Measurements from ENCODE around the gene GRM7.
"Not testable (repeated sequence)": the region's sequence is repeated elsewhere in the genome, so short reads cannot be mapped to it uniquely, and the experiment has no call there.

The GRM7 gene

DNA sequence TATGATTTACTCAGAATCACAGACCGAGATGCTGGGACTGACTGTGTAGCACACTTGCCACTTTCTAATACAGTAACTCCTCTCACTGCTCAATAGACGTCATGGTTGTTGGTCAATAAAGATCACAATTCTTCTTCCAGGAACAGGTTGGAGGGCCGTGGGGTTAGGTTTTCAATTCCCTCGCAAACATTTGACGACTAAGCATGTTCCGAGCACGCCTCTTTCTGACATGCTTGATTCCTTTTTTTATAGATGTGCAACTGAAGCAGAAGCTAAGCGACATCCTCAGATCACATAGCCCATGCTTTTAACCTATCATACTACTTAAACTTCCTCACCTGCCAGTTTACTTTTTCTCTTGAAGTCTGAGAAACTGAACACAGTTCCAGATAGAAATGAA lies 61.0 kb downstream of the GRM7 start:
- no peak overlapping the region for H3K4me3 Mint-ChIP-seq
- no peaks in the 10 kb centered on the region for H3K27me3 Mint-ChIP-seq
- H3K27ac Mint-ChIP-seq = no peak overlapping the region
- no peaks in the 10 kb centered on the region for H3K4me1 Mint-ChIP-seq
- ATAC-seq (no peak), DNase-seq (no peak)
- H3K9me3 Mint-ChIP-seq = peaks cover 0 to 5% of the 10 kb centered on the region in 2 donors

DNA sequence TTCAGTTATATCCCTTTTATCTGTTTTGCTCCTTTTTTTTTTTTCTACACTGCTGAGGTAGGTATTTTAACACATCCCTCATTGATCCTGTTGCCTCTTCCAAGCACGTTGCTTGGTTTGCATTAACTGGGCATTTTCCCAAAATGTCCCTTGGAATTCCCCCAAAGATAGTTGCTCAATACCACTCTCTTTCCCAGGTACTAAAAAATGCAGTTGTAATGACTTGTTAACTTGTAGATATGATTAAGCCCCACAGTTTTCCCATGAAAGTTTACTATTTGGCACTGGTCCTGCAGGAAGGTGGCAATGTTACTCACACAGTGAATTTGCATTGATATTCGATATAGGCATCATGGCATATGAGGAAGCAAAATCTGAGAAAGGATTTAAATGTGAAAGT lies 67.1 kb downstream of the GRM7 start:
- Mint-ChIP-seq H3K27ac (no peak overlapping the region), H3K4me1 (no peaks in the 10 kb centered on the region), H3K4me3 (no peak overlapping the region), H3K9me3 (peaks cover 5 to 6% of the 10 kb centered on the region in 2 donors), H3K27me3 (no peaks in the 10 kb centered on the region)
- DNase-seq (no peak), ATAC-seq (no peak)

DNA sequence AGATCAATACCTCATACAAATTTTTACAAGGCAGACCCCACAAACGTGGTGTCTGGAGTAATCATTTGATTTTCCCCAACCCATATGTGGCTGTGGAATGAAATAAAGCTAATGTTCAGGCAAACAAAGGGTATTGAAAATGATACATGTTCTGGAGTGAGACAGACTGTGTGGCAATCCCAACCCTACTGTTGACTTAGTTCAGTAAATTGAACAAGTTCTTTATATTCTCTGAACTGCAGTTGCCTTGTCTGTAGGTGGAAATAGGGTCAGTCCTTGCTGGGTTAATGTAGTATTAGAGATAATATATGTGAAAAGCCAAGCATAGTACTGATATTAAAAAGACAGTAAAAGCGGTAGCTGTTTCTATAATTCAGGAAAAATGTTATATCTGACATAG lies 69.0 kb downstream of the GRM7 start:
- H3K4me1 Mint-ChIP-seq = no peaks in the 10 kb centered on the region
- ATAC-seq = no peak
- no peak for DNase-seq
- peaks cover 6 to 10% of the 10 kb centered on the region in 2 donors for H3K9me3 Mint-ChIP-seq
- no peak overlapping the region for H3K27ac Mint-ChIP-seq
- no peaks in the 10 kb centered on the region for H3K27me3 Mint-ChIP-seq
- H3K4me3 Mint-ChIP-seq = no peak overlapping the region

DNA sequence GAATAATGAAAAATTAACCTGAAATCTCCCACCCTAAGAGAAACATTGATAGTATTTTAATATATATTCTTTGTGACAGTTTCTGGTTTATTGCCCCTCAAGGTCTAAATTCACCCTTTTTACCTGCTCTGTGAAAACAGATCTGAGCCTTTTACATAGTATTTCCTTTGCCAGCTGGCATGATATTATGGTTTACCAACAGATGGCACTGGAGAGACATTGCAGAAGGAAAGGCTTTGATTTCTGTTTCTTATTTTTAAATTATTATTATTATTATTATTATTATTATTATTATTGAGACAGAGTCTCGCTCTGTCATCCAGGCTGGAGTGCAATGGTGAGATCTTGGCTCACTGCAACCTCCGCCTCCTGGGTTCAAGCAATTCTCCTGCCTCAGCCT lies 74.5 kb downstream of the GRM7 start:
- not testable (repeated sequence) for H3K4me3 Mint-ChIP-seq, DNase-seq, H3K27me3 Mint-ChIP-seq, H3K9me3 Mint-ChIP-seq, ATAC-seq, H3K27ac Mint-ChIP-seq, H3K4me1 Mint-ChIP-seq

DNA sequence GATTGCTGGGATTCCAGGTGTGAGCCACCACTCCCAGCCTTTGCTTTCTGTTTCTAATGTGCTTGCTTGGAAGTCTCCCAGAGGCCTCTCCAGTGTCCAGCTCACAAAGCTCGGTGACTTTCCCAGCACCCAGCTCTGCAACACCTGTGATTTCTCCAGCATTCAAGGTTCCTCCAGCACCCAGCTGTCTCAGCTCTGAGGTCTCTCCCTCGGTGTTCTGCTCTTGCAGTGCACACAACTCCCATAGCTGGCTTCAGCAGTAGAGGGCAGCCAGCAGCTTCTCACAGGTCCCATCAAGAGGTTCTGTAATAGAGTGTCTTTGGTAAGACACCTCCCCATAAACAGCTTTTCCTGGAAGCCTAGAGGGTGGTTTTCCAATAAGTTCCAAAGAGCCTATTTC lies 75.1 kb downstream of the GRM7 start:
- DNase-seq (no peak), ATAC-seq (no peak)
- Mint-ChIP-seq H3K27me3 (no peaks in the 10 kb centered on the region), H3K4me1 (no peaks in the 10 kb centered on the region), H3K9me3 (peaks cover 0 to 10% of the 10 kb centered on the region in 2 donors), H3K27ac (no peak overlapping the region), H3K4me3 (no peak overlapping the region)

DNA sequence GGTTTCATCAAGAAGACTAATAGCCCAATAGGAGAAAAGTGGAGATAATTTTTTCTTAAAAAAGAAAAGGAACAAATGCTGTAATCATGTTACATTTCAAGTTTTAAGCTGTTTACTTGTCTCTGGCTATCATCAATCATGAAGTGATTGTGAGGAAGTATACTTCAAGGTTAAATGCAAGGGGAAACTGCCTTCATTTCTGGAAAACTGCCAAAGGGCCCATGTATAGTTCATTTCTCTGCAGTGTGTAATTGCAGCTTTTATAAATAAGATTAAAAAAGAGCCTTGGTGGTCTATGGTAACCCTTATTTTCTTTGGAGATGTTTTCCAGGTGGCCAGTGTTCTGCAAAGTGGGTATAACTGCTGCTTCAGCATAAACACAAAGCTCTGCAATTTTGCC lies 101.9 kb downstream of the GRM7 start:
- no peaks in the 10 kb centered on the region for H3K9me3 Mint-ChIP-seq
- DNase-seq (no peak), ATAC-seq (no peak)
- no peak overlapping the region for H3K27ac Mint-ChIP-seq
- no peaks in the 10 kb centered on the region for H3K4me1 Mint-ChIP-seq
- H3K4me3 Mint-ChIP-seq = no peak overlapping the region
- H3K27me3 Mint-ChIP-seq = no peaks in the 10 kb centered on the region

DNA sequence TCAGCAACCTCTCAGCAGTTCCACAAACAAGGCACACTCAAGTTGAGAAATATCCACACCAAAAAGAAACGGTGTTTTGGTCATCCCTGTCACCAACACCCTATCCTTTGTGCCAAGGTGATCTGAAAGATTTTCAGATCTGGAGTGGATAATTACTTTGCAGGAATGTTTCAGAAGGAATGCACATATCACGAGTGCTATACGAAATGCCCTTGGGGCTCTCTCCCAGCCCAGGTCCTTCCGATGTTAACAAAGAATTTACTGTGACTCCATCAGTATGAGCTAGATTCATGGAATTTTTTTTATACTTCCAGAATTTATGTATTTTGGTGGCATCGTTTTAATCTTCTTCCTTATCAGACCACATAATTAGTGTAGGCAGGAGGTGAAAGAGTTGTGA lies 105.0 kb downstream of the GRM7 start:
- ATAC-seq (no peak), DNase-seq (no peak)
- H3K9me3 Mint-ChIP-seq = no peaks in the 10 kb centered on the region
- H3K4me3 Mint-ChIP-seq = no peak overlapping the region
- H3K27ac Mint-ChIP-seq = no peak overlapping the region
- H3K4me1 Mint-ChIP-seq = no peaks in the 10 kb centered on the region
- no peaks in the 10 kb centered on the region for H3K27me3 Mint-ChIP-seq

DNA sequence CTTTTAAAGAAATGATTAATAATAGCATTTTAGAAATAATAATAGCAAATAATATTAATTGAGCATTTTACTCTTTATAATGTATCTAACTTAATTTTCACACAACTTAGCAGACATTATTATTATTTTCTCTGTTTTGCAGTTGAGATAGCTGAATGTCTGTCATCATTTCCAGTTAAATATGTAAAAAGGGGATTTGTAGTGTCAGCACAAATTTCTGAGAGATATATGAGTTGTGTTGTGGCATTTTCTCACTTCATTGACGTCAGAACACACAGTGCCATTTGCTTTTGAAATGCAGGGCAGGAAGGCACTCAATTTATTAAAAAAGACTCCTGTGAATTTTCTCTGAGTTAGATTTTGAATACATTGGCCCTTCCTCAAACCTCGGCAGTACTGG lies 111.0 kb downstream of the GRM7 start:
- Mint-ChIP-seq H3K27ac (no peak overlapping the region), H3K4me3 (no peak overlapping the region), H3K4me1 (no peaks in the 10 kb centered on the region), H3K27me3 (no peaks in the 10 kb centered on the region), H3K9me3 (no peaks in the 10 kb centered on the region)
- ATAC-seq = no peak
- no peak for DNase-seq

DNA sequence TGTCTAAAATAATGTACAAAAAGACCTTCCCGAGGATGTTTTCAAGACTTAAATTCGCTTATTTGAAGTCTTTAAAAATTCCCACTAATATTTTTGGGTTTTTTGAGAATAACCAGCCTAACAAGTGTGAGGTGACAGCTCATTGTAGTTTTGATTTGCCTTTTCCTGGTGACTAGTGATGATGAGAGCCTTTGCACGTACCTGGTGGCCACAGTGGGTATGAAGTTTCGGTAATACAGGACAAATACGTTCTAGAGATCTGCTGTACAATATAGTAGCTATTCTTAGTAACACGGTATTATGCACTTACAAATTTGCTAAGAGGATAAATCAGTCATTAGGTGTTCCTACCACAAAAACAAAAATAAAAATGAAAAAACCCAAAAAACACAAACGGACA lies 124.9 kb downstream of the GRM7 start:
- H3K4me3 Mint-ChIP-seq = no peak overlapping the region
- no peak for DNase-seq
- no peak for ATAC-seq
- no peak overlapping the region for H3K27ac Mint-ChIP-seq
- peaks cover 6 to 14% of the 10 kb centered on the region in 2 donors for H3K9me3 Mint-ChIP-seq
- no peaks in the 10 kb centered on the region for H3K27me3 Mint-ChIP-seq
- no peaks in the 10 kb centered on the region for H3K4me1 Mint-ChIP-seq

DNA sequence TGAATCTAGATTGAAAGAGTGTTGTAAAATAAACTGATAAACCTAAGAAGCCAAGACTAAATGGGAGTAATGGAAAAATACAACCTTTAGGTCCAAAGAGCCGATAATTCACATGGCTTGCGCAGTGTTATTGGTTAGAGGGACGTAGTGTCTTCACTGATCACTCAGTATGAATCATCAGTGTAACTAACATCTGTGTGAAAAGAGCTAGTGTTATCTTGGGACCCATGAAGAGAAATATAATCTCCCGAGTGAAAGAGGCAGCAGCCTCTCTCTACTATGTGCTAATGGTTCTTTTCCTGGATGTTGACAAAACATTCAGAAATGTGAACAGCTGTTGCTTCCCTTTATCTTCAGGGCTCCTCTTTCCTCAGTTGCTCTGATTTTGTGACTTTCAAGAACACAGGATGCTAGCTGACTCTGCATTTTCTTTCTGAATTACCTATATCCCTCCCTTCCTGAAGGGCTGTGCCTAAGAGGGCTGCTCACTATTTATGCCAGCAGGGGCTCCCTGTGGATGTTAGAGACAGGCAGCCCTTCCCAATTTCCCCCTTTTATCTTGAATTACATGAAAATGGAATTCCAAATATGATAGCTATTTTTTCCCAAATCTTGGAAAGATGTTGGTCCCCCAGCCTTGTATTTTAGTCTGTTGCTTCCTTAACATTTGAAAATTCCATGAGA lies 128.8 kb downstream of the GRM7 start:
- Mint-ChIP-seq H3K4me1 (no peaks in the 10 kb centered on the region), H3K4me3 (no peak overlapping the region), H3K27me3 (no peaks in the 10 kb centered on the region), H3K27ac (no peak overlapping the region), H3K9me3 (peaks cover 16 to 39% of the 10 kb centered on the region in 2 donors)
- DNase-seq (no peak), ATAC-seq (no peak)

DNA sequence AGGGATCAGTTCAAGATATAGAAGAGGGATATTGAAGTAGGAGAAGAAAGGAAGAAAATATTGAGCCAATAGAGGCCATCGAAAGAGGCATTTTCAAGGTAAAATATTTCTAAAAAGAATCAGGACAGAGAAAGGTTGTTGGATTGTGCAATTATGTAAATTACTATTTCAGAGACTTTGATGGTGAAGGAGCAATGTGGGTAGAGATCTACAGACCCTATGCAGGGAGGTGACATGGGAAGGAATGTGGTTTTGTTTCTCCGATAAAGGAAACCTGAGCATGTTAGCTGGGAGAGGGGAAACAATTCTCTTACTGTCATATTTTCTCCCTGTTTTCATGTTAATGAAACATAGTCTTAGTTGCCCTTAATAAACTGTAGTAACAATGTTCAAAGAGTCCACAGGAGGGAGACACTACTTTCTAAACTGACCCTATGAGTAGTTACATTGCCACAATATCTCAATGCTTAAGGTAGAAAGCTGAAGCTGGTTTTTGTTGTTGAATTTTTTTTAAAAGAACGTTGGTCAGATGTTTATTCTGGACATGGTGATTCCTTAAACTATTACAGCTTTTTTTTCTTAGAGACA lies 133.3 kb downstream of the GRM7 start:
- no peaks in the 10 kb centered on the region for H3K27me3 Mint-ChIP-seq
- H3K4me3 Mint-ChIP-seq = no peak overlapping the region
- DNase-seq (no peak), ATAC-seq (no peak)
- peaks cover 16 to 35% of the 10 kb centered on the region in 2 donors for H3K9me3 Mint-ChIP-seq
- no peak overlapping the region for H3K27ac Mint-ChIP-seq
- H3K4me1 Mint-ChIP-seq = no peaks in the 10 kb centered on the region

DNA sequence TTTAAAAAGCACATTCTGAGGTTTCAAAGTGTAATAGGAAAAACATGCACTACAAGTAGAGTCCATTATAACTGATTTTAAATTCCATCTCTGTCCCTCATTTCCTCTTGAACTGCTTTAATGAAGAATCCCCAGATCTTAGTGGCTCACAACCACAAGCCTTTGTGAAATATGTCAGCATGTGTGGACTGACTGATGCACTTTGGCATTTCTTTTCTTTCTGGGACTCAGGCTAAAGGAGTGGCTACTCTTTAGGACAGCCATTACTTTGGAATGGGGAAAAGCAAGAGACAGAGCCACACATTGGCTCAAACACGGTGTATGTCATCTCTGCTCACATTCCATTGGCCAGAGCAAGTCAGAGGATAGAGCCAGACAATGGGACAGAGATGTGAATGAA lies 139.6 kb downstream of the GRM7 start:
- ATAC-seq (no peak), DNase-seq (no peak)
- no peaks in the 10 kb centered on the region for H3K27me3 Mint-ChIP-seq
- H3K27ac Mint-ChIP-seq = no peak overlapping the region
- H3K4me3 Mint-ChIP-seq = no peak overlapping the region
- no peaks in the 10 kb centered on the region for H3K4me1 Mint-ChIP-seq
- peaks cover 15 to 27% of the 10 kb centered on the region in 2 donors for H3K9me3 Mint-ChIP-seq

DNA sequence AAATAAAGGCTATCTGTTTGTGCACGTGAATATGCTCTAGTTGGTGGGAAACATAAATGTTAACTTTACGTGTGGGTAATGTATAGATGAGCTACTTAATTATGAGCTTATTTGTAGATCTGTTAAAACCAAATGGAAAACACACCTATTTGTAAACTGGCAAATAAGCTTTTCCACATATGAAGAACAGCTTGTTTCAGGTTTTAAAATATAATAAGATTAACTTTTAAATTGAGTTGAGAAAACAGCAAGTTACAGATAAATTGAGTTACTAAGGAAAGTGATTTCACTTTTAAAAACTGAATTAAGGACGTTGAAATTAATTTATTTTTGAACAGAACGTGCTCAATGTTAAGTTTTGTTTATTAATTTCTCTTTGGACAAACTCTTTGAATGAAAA lies 140.5 kb downstream of the GRM7 start:
- peaks cover 15 to 27% of the 10 kb centered on the region in 2 donors for H3K9me3 Mint-ChIP-seq

DNA sequence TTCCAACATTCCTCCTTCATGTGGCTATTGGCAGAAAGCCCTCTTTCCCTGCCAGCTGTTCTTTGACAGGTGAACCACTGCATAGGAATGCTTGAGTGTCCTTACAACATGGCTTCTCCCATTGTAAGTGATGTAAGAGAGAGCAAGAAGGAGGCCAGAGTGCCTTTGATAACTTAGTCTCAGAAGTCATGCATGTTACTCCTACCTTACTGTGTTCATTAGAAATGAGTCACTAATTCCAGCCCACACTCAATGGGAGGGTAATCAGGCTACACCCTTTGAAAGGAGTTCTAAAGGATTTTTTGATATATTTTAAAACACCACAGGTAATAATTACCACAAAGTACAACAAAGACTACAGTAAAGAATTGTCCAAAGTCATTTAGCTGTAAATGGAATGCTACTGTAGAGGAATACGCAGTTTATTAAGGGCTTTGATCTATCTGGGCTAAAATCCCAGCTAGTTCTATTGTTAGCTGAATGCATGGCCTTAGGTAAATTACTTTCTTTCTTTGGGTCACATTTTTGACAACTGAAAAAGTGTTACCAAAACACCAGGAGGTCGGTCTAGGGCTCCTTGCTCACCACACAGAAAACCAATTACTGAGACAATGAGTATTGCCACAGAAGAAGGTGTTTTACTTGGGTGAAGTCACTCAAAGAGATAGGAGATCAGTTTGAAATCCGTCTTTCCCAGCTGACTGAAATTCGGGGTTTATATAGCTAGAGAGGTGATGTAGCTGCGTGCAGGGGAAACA lies 154.9 kb downstream of the GRM7 start:
- ATAC-seq (no peak), DNase-seq (no peak)
- Mint-ChIP-seq H3K4me3 (no peak overlapping the region), H3K4me1 (no peaks in the 10 kb centered on the region), H3K27ac (no peak overlapping the region), H3K9me3 (peaks cover 5 to 14% of the 10 kb centered on the region in 2 donors), H3K27me3 (no peaks in the 10 kb centered on the region)

More for the DNA sequence above, 140.5 kb downstream of the GRM7 start:
- Mint-ChIP-seq H3K27me3 (no peaks in the 10 kb centered on the region), H3K4me1 (no peaks in the 10 kb centered on the region), H3K4me3 (no peak overlapping the region), H3K27ac (no peak overlapping the region)
- DNase-seq (no peak), ATAC-seq (no peak)

DNA sequence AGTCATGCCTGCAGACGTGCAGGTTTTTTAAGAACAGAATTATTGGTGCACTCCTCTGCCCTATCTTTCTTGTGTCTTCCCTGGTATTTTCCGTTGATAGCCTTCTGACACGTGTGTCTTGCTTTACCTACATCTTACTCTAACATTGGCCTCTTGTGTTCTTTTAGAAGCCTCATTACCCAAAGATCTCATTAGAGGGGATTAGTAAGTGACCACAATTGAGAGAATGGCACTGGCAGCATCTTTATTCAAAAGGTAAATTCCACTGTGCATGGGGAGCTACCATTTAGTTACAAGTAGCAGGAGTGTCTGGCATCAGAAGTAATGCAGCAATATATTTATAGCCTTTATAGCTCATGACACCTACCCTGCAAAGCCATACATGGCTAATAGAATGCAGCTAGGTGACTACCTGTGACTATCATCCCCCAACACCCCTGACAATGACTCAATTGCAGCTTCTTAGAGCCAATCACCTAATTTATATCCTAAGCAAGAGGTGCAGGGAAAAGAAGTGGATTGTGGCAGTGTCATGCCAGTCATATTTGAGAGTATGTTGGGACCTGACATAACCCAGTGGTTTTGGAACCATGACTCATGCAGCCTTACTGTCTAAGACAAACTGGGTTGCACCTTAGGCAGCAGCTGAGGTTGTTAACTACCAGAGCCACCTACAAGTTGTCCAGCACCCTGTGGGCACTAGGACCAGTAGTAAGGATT lies 164.8 kb downstream of the GRM7 start:
- Mint-ChIP-seq H3K4me1 (no peaks in the 10 kb centered on the region), H3K4me3 (no peak overlapping the region), H3K27me3 (no peaks in the 10 kb centered on the region), H3K9me3 (peaks cover 0 to 9% of the 10 kb centered on the region in 2 donors), H3K27ac (no peak overlapping the region)
- no peak for DNase-seq
- no peak for ATAC-seq

DNA sequence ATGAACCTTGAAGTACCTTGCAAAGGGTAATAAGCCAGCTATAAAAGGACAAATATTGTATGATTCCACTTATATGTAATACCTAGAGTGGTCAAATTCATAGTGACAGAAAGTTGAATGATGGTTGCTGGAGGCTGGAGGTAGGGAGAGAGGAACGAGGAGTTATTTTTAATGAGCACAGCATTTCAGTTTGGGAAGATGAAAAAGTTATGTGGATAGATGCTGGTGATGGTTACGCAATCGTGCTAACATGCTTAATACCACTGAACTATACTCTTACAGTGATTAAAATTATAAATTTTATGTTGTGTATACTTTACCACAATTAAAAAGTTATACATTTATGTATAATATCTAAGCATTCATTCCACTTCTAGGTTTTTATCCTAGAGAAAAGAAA lies 168.6 kb downstream of the GRM7 start:
- H3K4me1 Mint-ChIP-seq = no peaks in the 10 kb centered on the region
- no peak overlapping the region for H3K4me3 Mint-ChIP-seq
- H3K9me3 Mint-ChIP-seq = peaks cover 2 to 4% of the 10 kb centered on the region in 2 donors

More for the DNA sequence above, 168.6 kb downstream of the GRM7 start:
- ATAC-seq (no peak), DNase-seq (no peak)
- Mint-ChIP-seq H3K27ac (no peak overlapping the region), H3K27me3 (no peaks in the 10 kb centered on the region)

Measured in stimulated activated naive CD8-positive, alpha-beta T cell treated with anti-CD3 and anti-CD28 coated beads, Interleukin-15, amount 100 ng/mL, for 72 hours (primary cell).